Activated T-helper 2 cell treated with anti-CD3 and anti-CD28 coated beads, Interferon-gamma antibody, Interleukin-2, Interleukin-4, amounts not matched to agents 10 μg/mL and 5 μg/mL and 100 μg/mL, durations not matched to agents 14 hours and 24 hours and 36 hours (primary cell): ENCODE data around the gene RBM3. TPM values are rescaled to one million over a fixed set of nuclear protein-coding genes. Genes with fewer than 3 reads are reported as not detected.
"Not testable (repeated sequence)": the region's sequence is repeated elsewhere in the genome, so short reads cannot be mapped to it uniquely, and the experiment has no call there.

Experiments used
- DNase-seq: peaks from one replicate; pipeline ENCODE4 v3.0.0; 2021; ENCODE audit warnings: low spot score
- H3K27ac Mint-ChIP-seq: one replicate; pipeline ENCODE4 v1.8.0; 2021; ENCODE audit warnings: mixed read lengths
- H3K27me3 Mint-ChIP-seq: one replicate; pipeline ENCODE4 v1.8.0; 2021; ENCODE audit warnings: low read depth, mixed read lengths
- H3K36me3 Mint-ChIP-seq: one replicate; pipeline ENCODE4 v1.8.0; 2021; ENCODE audit warnings: low read depth, mixed read lengths
- H3K4me1 Mint-ChIP-seq: one replicate; pipeline ENCODE4 v1.8.0; 2021; ENCODE audit warnings: low read depth, mixed read lengths
- H3K4me3 Mint-ChIP-seq: one replicate; pipeline ENCODE4 v1.8.0; 2021; ENCODE audit warnings: low read depth, mild to moderate bottlenecking, moderate library complexity, mixed read lengths
- H3K9me3 Mint-ChIP-seq: one replicate; pipeline ENCODE4 v1.8.0; 2021; ENCODE audit warnings: mixed read lengths
- intact Hi-C: fragments of 100-400 bp; cut with micrococcal nuclease; formaldehyde crosslinking; loops from one replicate; pipeline ENCODE4 v1.15.1; 2023
- total RNA-seq: library from RNA; stranded (reverse); gene quantifications from 2 replicates; pipeline ENCODE4 v1.2.3, GENCODE V29; 2022

The RBM3 gene
- total RNA-seq = 345 and 346 TPM in 2 replicates

- peak within 1 kb of the TSS; percentile 99 for H3K4me3 Mint-ChIP-seq
- peaks cover 47% of the 10 kb centered on the region for H3K36me3 Mint-ChIP-seq
- peak within 1 kb of the TSS; percentile 100 for H3K27ac Mint-ChIP-seq
- H3K27me3 Mint-ChIP-seq = no peaks in the 10 kb centered on the region
- peak; percentile 89 for DNase-seq
- intact Hi-C loops = loop anchor here (1.0 to 5.0 kb wide), 5 partner anchors 23 to 469 kb away; partner anchors contain the start of genes EBP, FTSJ1, TBC1D25 and TFE3
- no peaks in the 10 kb centered on the region for H3K9me3 Mint-ChIP-seq
- peaks cover 17% of the 10 kb centered on the region for H3K4me1 Mint-ChIP-seq
Measured at GRCh38 chrX:48574270-48575266, at the start of gene RBM3. Gene RBM3 (plus strand): TSS chrX:48574484. CDS start chrX:48575181, 697 bp downstream.

GRCh38 chrX:48525853-48526252, 48.4 kb upstream of the RBM3 start:
- H3K4me3 Mint-ChIP-seq, DNase-seq, H3K27me3 Mint-ChIP-seq, intact Hi-C loops, H3K9me3 Mint-ChIP-seq, H3K27ac Mint-ChIP-seq: not testable (repeated sequence)
- Mint-ChIP-seq H3K36me3 (peaks cover 36% of the 10 kb centered on the region), H3K4me1 (peaks cover 18% of the 10 kb centered on the region)

GRCh38 chrX:48530736-48531135, 43.5 kb upstream of the RBM3 start:
- Mint-ChIP-seq H3K4me1 (peaks cover 23% of the 10 kb centered on the region), H3K36me3 (peaks cover 40% of the 10 kb centered on the region), H3K27ac (peak overlapping the region; percentile 42), H3K9me3 (no peaks in the 10 kb centered on the region), H3K4me3 (no peak overlapping the region), H3K27me3 (no peaks in the 10 kb centered on the region)
- intact Hi-C loops = no loop called here
- DNase-seq = no peak

- intact Hi-C loops = no loop called here
- no peak for DNase-seq
- Mint-ChIP-seq H3K27ac (peak overlapping the region; percentile 94), H3K9me3 (no peaks in the 10 kb centered on the region), H3K27me3 (no peaks in the 10 kb centered on the region), H3K4me3 (peak overlapping the region; percentile 36), H3K36me3 (peaks cover 37% of the 10 kb centered on the region), H3K4me1 (peaks cover 21% of the 10 kb centered on the region)
Measured at GRCh38 chrX:48531358-48531959, 42.8 kb upstream of the RBM3 start.

GRCh38 chrX:48532161-48532560, 42.1 kb upstream of the RBM3 start:
- no peak overlapping the region for H3K4me3 Mint-ChIP-seq
- peak overlapping the region; percentile 94 for H3K27ac Mint-ChIP-seq
- intact Hi-C loops = no loop called here
- peaks cover 32% of the 10 kb centered on the region for H3K36me3 Mint-ChIP-seq
- peaks cover 19% of the 10 kb centered on the region for H3K4me1 Mint-ChIP-seq
- H3K9me3 Mint-ChIP-seq = no peaks in the 10 kb centered on the region
- no peaks in the 10 kb centered on the region for H3K27me3 Mint-ChIP-seq
- no peak for DNase-seq

- Mint-ChIP-seq H3K27ac (peak overlapping the region; percentile 64), H3K9me3 (no peaks in the 10 kb centered on the region), H3K4me1 (peaks cover 19% of the 10 kb centered on the region), H3K36me3 (peaks cover 31% of the 10 kb centered on the region), H3K27me3 (no peaks in the 10 kb centered on the region), H3K4me3 (no peak overlapping the region)
- no peak for DNase-seq
- intact Hi-C loops = no loop called here
Measured at GRCh38 chrX:48533165-48533564, 41.1 kb upstream of the RBM3 start.

- Mint-ChIP-seq H3K9me3 (no peaks in the 10 kb centered on the region), H3K27ac (peak overlapping the region; percentile 94), H3K27me3 (no peaks in the 10 kb centered on the region), H3K4me1 (peaks cover 20% of the 10 kb centered on the region), H3K36me3 (peaks cover 23% of the 10 kb centered on the region), H3K4me3 (no peak overlapping the region)
- DNase-seq = no peak
- intact Hi-C loops = loop anchor here (1.0 to 5.0 kb wide), 4 partner anchors 17 to 61 kb away; partner anchors contain the start of genes EBP, FTSJ1, PORCN and RBM3
Measured at GRCh38 chrX:48538641-48539344, 35.5 kb upstream of the RBM3 start.

- H3K4me3 Mint-ChIP-seq = peak within 1 kb of the TSS; percentile 89
- intact Hi-C loops = loop anchor here (1.0 to 5.0 kb wide), 4 partner anchors 18 to 62 kb away; partner anchors contain the start of genes EBP, FTSJ1, PORCN and RBM3
- H3K36me3 Mint-ChIP-seq = peaks cover 20% of the 10 kb centered on the region
- no peaks in the 10 kb centered on the region for H3K9me3 Mint-ChIP-seq
- peak within 1 kb of the TSS; percentile 94 for H3K27ac Mint-ChIP-seq
- no peaks in the 10 kb centered on the region for H3K27me3 Mint-ChIP-seq
- DNase-seq = peak; percentile 95
- peaks cover 17% of the 10 kb centered on the region for H3K4me1 Mint-ChIP-seq
Measured at GRCh38 chrX:48539345-48540027, 34.8 kb upstream of the RBM3 start, which contains the start of gene TBC1D25. Gene TBC1D25 (plus strand): TSS chrX:48539714. CDS start chrX:48539798, 84 bp downstream.

GRCh38 chrX:48540028-48540375, 34.3 kb upstream of the RBM3 start:
- Mint-ChIP-seq H3K36me3 (peaks cover 24% of the 10 kb centered on the region), H3K27ac (peak overlapping the region; percentile 94), H3K27me3 (no peaks in the 10 kb centered on the region), H3K9me3 (no peaks in the 10 kb centered on the region), H3K4me1 (peaks cover 17% of the 10 kb centered on the region), H3K4me3 (peak overlapping the region; percentile 89)
- peak; percentile 51 for DNase-seq
- intact Hi-C loops = no loop called here

GRCh38 chrX:48540480-48540879, 33.8 kb upstream of the RBM3 start:
- Mint-ChIP-seq H3K4me3 (peak overlapping the region; percentile 89), H3K27ac (peak overlapping the region; percentile 94), H3K36me3 (peaks cover 26% of the 10 kb centered on the region), H3K9me3 (no peaks in the 10 kb centered on the region), H3K27me3 (no peaks in the 10 kb centered on the region), H3K4me1 (peaks cover 19% of the 10 kb centered on the region)
- intact Hi-C loops = no loop called here
- DNase-seq = no peak

GRCh38 chrX:48541140-48541814, 33.0 kb upstream of the RBM3 start:
- Mint-ChIP-seq H3K4me1 (peaks cover 20% of the 10 kb centered on the region), H3K36me3 (peaks cover 29% of the 10 kb centered on the region), H3K27me3 (no peaks in the 10 kb centered on the region)

More at GRCh38 chrX:48541140-48541814, 33.0 kb upstream of the RBM3 start:
- intact Hi-C loops = no loop called here
- Mint-ChIP-seq H3K4me3 (peak overlapping the region; percentile 89), H3K9me3 (no peaks in the 10 kb centered on the region), H3K27ac (peak overlapping the region; percentile 94)
- no peak for DNase-seq
